IPS-NIHi7 (cell line): ENCODE results near the gene COL11A1.

Source experiments
- DNase-seq: peaks from one replicate; pipeline ENCODE4 v3.0.0; 2012; ENCODE audit warnings: mixed read lengths; ENCODE audit errors: extremely low spot score

COL11A1 gene

GRCh38 chr1:102901996-102902395 is 206.3 kb downstream of the COL11A1 start:
- DNase-seq = no peak

GRCh38 chr1:102899935-102900334 is 208.4 kb downstream of the COL11A1 start:
- no peak for DNase-seq

GRCh38 chr1:102897557-102897956 is 210.8 kb downstream of the COL11A1 start:
- no peak for DNase-seq

- no peak for DNase-seq
These were observed 211.6 kb downstream of the COL11A1 start for GRCh38 chr1:102896771-102897170.

- DNase-seq = no peak
These were observed 212.0 kb downstream of the COL11A1 start for GRCh38 chr1:102896286-102896685.

GRCh38 chr1:102891868-102892625 is 216.3 kb downstream of the COL11A1 start:
- no peak for DNase-seq

GRCh38 chr1:102886638-102887037 is 221.7 kb downstream of the COL11A1 start:
- no peak for DNase-seq

GRCh38 chr1:102884238-102884637 is 224.1 kb downstream of the COL11A1 start:
- DNase-seq = no peak

GRCh38 chr1:102879439-102879993 is 228.8 kb downstream of the COL11A1 start:
- DNase-seq = no peak

GRCh38 chr1:102875756-102876155 is 232.6 kb downstream of the COL11A1 start:
- no peak for DNase-seq

- no peak for DNase-seq
These were observed 235.8 kb downstream of the COL11A1 start for GRCh38 chr1:102872526-102872925.

GRCh38 chr1:102872097-102872496 is 236.2 kb downstream of the COL11A1 start:
- no peak for DNase-seq

- DNase-seq = no peak
These were observed 244.6 kb downstream of the COL11A1 start for GRCh38 chr1:102863704-102864103.

GRCh38 chr1:102861247-102861646 is 247.1 kb downstream of the COL11A1 start:
- no peak for DNase-seq

- DNase-seq = no peak
These were observed 249.6 kb downstream of the COL11A1 start for GRCh38 chr1:102858695-102859094.

- no peak for DNase-seq
These were observed 251.1 kb downstream of the COL11A1 start for GRCh38 chr1:102857251-102857650.

GRCh38 chr1:102853701-102854187 is 254.6 kb downstream of the COL11A1 start:
- no peak for DNase-seq

GRCh38 chr1:102853136-102853535 is 255.2 kb downstream of the COL11A1 start:
- DNase-seq = no peak

- DNase-seq = peak; percentile 21
These were observed 255.7 kb downstream of the COL11A1 start for GRCh38 chr1:102852613-102853012.

GRCh38 chr1:102851616-102852015 is 256.7 kb downstream of the COL11A1 start:
- DNase-seq = no peak

GRCh38 chr1:102842606-102843005 is 265.7 kb downstream of the COL11A1 start:
- peak; percentile 14 for DNase-seq

GRCh38 chr1:102840741-102841140 is 267.6 kb downstream of the COL11A1 start:
- no peak for DNase-seq

GRCh38 chr1:102838016-102838415 is 270.3 kb downstream of the COL11A1 start:
- DNase-seq = no peak
